RPMI8226 (cell line): ENCODE data around the gene ADORA1.

Experiments used
- DNase-seq: peaks from one replicate; pipeline ENCODE4 v3.0.0-alpha.2; 2015

ADORA1 gene

DNA sequence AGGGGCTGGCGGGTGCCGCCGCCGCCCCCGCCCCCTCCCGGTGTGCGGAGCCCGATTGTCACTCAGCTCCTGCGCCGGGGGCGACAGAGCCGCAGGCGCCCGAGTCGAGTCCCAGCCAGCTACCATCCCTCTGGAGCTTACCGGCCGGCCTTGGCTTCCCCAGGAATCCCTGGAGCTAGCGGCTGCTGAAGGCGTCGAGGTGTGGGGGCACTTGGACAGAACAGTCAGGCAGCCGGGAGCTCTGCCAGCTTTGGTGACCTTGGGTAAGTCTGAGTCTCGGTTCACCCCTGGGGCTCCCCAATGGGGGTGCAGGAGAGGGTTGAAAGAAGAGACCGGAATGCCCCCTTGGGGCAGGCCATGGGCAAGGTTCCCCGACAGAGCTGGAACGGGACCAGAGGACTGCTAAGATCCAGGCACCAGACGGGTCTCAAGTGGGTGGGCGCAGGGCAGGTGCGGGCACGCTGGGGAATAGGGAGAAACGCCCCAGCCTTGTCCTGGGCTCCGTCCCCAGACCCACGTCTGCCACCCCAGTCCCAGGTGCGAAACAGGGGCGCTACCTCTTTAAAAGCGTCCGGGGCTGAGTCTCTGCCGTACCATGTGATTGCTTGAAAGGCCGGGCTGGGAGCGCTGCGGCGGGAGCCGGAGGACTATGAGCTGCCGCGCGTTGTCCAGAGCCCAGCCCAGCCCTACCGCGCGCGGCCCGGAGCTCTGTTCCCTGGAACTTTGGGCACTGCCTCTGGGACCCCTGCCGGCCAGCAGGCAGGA, at the start of gene ADORA1:
TSS of gene ADORA1 (plus strand) at position 61 of the 765 bp plus-strand sequence. CDS start 1,116 bp downstream, outside the sequence.
- DNase-seq: peak; percentile 83

DNA sequence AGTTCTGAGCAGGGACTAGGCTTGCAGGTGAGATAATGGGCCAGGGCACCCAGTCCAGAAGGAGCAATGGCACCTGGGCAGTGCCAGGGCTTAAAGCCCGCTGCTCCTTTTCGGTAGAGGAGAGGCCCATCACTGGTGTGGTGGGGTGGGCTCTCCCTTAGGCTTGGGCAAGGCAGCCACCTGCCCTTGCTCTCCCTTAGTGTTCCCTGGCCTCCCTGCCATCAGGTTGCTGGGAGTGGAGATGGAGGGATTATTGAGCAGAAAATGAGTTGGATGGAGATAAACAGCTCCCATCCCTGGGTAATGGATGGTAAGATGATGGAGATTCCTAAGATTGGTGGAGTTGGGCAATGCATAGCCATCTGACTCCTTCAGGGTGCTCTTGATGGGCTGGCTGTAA, 49.6 kb upstream of the ADORA1 start:
- DNase-seq: no peak

DNA sequence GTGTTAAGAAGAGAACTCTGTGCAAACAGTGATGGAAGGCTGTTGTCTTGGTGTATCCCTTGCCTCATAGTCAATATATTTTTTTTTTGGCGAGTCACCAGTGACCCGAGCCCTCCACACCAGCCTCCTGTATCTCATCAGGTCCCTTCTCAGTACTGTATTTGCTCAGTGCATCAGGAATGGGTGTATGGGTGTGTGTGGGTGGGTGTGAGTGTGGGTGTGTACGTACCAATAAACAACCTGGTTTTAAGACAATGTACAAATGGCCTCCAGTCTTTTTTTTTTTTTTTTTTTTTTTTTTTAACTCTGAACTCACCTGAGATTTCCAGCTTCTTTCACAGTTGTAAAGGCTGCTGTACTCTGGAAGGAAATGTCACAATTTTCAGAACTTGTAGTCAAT, 49.0 kb upstream of the ADORA1 start:
- no peak for DNase-seq

DNA sequence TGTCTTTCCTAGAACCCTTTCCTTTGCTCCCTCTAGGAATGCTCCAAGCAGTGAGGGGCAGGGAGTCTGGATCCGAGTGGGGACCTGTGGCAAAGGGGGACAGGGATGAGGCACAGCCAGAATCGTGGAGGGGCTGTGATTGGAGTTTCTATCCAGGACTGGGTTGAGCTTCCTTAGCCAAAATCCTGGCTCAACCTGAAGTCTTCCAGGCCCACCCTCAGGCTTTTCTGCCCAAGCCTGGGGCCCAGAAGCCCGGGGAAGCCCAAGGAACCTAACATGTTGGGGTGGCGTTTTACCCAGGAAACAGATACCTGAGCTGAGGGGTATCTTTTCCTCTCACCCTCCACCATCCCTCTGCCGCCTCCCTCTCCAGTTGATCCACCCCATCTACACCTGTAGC, 47.1 kb upstream of the ADORA1 start:
- no peak for DNase-seq

DNA sequence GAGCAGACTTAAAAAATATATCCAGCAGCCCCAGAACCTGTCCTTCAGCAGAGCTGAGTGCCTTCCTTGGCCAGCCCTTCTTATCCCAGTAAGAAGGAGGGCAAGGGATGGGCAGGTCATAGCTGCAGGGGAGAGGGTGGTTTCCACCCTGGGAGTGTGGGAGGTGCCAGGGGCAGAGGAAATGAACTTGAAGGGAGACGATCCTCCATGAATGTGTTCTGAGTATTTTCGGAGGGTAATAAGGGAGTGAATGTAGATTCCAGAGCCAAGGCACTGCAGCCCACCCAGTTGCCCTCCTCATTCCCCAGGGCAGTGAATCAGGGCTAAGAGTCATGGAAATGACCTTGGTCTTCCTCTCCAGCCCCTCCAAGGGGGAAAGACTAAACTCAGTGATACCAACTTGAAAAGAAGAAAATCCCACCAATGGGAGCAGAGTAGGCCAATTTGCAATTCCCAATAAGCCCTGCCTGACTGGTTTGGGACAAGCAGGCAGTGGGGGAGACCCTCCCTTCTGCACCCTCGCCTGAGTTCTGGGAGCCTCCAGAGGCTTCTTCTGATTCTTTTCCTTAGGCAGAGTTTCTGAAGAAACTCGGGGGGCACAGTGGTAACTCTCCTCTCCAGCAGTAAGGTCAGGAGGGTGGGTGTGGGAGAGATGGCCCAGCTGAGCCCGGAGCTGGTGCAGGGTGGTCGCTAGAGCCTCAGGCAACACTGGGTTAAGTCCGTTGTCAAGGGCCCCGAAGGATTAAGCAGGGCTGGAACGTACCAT, 45.9 kb upstream of the ADORA1 start:
- no peak for DNase-seq

DNA sequence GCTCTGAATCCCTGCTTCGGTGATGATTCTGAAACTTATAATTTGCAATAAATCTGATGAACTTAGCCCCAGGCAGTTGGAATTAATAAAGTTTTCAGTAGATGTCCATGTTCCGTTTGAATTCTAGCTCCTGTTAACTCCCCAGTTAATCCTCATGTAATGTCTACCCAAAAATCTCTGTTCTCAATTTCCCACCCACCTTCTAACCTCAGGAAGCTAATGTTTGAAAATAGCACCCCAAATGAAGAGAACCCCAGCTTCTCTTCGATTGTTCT, 45.4 kb upstream of the ADORA1 start:
- DNase-seq: no peak

DNA sequence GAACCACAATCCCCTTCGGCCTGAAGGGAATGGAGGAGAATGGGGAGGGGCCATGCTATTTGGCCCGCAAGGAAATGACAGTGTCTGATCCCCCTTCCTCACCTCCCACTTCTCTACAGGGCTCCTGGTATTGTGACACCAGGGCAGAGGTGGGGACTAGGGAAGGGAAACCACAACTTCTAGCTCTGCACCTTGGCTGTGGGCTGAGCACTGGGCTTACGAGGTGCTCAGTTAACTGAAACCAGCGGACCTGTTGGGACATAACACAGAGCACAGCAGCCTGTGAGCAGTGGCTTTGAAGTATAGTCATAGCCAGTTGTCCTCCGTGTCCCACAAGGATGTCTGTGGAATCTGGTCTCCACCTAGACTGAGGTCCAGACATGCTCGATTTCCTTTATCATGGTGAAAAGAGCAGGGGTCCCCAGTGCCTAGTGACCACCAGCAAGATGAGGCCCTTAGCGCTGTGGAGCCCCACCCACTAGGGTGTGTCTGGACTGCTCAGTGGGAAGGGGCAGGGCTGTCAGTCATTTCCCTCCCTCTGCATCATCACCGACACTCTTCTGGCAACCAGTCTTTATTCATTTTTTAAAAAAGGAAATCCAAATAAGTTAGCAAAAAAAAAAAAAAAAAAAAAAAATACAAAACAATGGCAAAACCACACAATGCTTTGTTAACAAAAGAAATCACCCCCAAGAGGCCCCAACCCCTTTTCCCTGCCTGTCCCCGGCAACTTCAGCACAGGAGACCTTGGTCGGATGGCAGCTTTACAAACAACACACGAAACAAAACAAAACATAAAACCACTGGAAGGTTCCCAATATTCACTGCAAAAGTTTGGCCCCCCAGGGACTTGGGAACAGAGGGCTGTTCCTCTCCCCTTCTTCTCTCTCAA, 44.7 kb upstream of the ADORA1 start:
- DNase-seq: peak; percentile 21

DNA sequence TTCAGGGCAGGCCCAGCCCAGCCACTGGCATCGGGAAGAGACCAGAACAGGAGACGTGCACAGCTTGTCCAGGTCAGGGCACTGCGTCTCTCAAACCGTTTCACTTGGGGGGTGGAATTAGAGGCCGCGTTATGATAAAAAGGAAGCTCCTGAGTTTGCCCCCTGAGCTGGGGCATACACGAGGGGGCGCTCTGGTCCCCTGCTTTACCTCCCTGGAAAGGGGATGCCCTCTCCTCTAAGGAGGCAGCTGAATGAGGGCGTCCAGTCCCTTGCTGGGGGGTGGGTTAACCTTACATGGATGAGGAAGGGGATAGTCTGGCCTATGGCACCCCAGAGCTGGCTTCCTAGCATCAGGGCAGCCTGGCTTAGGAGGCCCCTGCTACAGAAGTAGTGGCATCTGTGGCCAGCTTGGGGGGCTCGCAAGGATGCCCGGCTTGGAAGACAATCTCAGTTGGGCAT, 44.0 kb upstream of the ADORA1 start:
- DNase-seq: no peak

DNA sequence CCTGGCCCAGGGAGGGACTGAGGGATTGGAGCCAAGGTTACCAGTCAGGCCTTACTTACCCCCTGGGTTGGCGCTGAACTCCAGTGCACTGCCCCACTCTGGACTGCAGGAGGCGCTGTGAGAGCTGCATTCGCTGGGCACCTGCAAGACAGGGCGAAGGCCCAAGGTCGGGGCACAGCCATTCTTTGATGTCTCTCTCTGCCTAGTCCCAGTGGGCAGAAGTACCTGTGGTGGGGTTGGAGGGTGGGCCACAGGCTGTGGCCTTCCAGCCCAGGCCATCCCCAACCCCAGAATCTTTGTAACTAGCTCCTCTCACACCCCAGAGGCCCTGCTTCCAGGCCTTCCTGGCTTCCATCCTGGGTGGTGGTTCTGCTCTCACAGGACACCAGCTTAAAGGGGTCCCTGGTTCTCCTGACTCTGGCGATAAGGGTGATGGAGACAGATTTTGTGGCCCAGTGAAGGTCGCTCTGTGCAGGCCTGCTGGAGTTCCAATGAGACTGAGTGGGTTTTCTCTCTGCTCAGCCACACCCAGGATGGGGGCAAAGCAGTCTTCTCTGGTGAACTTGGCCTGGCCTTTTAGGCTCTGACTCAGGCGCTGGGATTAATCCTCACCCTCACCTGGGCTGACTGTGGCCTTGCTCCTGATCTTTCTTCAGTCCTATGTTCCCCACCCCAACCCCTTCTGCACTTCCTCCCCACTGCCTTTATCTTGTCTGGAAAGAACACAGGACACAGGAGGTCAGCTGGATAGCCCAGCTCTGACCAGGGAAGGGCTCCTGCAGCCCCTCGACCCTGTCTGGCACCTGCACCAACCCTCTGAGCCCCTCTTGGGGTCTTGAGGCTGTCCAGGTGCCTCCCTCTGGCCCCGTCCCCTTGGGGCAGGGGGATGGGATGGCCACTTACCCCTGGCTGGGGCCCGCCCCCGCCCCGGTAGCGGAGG, 42.7 kb upstream of the ADORA1 start:
- DNase-seq: peak; percentile 65

DNA sequence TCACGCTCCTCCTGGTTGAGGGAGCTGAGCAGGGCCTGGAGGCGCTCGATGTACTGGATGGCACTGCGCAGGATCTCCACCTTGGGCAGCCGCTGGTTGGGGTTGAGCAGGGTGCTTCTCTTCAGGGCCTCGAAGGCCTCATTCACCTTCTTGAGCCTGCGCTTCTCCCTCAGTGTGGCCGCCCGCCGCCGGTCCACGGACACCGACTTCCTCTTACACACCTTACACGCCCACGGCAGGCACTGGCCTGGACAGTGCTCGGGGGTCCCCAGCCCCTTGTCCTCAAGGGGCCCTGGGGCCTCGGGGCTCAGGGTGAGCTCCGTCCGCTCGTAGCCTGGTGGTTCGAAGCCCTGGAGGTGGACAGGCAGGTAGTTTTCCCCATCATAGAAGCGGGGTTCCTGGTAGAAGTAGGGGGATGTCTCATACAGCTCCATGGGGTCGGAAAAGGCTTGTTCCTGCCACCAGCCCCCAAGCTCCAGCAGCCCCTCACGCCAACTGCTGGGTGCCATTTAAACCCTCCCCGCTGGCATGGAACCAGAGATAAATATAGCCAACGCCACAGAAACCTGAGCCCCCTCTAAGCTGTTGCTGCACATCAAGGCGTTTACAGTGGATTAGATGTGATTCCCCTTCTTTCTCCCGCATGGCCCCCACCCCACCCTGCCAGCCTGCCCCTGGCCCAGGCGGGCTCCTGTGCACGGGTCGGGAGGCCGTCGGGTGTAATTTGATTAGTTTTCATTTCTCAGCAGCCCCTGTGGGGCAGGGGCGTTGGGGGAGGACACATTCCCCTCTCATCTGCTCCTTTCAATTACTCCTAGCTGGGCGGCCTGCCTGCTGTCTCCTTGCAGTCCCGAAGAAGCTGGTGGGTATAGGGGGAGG, 41.8 kb upstream of the ADORA1 start, which contains the start of gene MYOG:
TSS of gene MYOG (minus strand) at position 485 of the 879 bp plus-strand sequence. CDS start at position 434, 51 bp downstream.
- DNase-seq: no peak

DNA sequence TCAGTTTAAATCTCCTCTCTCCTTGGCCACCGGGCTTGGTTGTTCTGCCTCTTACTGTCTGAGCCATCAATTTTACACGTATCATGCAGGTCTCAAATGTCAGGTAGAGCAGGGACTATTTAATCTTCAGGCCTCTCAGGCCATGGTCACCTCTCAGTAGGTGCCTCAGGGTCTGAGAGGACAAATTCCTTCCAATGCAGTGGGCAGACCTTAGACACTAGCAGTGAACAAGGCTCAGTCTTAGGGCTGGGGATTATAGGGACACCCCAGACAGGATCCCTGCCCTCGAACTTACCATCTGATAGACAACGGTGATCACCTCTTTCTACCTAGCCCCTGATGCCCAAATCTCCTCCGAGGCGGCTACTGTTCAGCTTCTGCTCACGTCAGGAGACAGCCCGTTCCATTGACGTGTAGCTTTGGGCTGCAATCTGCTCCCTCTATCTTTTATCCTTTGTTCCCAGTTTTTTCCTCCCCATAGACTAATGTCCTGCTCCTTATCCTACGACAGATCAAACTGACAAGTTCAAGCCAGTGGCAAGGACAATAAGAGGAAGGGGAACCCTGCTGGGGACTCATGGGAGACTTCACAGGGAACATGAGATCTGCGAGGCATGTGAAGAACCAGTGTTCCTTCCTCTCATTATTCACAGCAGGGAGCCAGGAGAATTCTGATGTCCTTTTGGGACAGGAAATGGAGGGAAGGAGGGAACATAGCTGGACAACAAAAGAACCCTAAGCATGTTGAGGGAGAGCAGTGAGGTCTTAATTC, 40.3 kb upstream of the ADORA1 start:
- DNase-seq: no peak

DNA sequence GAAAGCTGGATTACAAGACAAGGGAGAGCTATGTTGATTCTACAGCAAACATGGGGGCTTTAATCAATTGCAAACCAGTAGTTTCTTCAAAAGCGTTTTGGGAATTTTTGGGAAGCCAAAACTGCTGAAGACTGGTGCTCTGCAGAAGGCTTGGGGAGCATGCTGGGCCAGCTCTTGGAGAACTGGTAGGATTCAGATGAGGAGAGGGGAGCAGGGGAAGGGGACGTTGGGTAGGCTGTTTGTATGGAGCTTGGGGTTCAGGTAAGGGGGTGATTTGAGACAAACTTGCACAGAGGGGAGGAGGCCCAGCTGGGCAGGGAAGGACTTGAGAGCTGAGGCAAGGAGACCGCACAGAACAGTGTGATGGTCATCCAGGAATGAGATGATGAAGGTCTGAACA, 39.1 kb upstream of the ADORA1 start:
- DNase-seq: no peak

DNA sequence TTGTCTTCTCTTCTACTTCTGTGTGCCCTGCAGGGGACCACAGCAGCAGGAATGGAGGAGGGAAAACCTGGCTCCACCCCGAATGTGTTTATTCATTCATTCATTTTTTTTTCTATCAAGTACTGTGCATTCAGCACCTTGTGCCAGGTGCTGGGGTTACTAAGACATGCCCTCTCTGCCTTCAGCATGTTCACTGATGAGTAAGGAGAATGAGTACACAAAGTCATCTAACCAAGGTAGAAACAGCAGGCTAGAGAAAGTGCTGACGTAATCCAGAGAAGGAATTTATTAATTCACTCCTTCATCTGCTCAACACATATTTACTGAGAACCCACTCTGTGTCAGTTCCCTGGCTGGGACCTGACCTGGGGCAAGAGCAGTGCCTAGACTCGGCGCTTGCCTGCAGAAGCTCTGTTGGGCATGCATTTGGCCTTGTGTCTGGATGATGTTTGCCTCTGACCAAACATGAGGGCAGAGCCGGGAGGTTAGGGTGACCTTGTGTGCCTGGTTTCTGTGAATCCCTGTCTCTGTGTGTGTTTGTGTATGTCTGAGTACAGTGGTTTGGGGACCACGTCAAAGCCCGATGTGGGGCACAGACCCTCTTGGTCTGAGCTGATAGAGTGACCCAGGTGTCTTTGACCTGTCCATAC, 38.4 kb upstream of the ADORA1 start:
- no peak for DNase-seq

DNA sequence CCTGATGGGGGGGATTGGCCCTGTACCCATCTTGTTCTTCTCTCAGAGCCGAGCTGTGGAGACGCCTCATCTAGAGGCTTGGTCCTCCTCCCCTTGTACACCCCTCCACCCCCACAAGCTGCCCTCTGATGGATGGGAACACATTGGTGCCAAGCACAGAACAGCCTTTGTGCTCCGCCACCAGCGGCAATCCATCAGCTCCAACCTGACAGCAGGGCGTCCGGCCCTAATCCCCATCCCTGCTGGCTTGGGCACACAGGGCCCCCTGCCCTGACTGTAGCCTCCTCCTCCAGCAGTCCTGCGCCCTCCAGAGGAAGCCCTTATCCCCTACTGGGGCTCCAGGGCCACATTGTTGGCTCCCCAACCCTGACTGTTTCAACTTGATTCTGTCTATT, 37.9 kb upstream of the ADORA1 start:
- DNase-seq: no peak

DNA sequence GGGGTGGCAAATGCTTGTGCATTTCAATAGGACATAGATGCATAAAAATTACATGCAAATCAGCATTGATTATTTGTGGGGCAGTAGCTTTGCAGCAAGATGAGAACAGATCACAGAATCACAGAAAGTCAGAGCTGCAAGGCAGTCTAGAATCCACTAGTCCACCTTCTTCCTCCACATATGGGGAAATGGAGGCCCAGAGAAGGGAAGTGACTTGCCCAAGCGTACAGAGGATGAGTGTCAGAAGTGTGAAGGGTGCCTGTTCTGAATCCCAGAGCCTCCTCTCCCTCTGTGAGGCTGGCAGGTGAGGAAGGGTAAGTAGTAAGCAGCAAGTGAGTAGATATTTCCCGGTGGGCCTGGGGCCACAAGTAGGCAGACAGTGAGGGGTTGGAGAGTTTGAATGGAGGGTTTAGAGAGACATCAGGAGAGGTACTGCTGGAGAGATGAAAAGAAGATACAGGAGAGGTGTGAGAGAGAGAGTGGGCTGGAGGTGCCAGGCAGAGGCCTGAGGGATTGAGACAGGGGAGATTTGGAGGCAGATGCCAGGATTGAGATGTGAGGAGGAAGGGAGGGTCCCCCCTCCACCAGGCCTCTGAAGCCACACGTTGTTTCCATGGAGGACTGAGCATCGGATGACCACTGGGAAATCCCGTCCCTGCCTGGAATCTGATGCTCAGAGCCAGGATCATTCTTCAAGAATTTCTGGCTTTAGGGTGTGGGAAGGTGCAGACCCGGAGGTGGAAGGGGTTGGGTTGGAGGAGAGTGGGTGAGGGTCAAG, 36.9 kb upstream of the ADORA1 start:
- DNase-seq: no peak

DNA sequence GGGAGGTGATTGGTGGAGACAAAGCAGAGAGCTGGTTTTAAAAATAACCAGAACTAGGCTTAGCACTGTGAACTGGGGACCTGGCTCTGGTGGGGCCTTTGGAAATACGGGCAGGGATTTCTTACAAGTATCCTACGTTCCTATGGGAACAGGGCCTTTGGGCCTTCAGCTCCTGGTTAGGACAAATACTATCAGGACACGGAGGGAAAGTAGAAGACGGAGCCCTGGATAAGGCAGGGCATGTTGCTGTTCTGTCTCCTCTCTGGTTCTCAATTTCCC, 36.4 kb upstream of the ADORA1 start:
- no peak for DNase-seq

DNA sequence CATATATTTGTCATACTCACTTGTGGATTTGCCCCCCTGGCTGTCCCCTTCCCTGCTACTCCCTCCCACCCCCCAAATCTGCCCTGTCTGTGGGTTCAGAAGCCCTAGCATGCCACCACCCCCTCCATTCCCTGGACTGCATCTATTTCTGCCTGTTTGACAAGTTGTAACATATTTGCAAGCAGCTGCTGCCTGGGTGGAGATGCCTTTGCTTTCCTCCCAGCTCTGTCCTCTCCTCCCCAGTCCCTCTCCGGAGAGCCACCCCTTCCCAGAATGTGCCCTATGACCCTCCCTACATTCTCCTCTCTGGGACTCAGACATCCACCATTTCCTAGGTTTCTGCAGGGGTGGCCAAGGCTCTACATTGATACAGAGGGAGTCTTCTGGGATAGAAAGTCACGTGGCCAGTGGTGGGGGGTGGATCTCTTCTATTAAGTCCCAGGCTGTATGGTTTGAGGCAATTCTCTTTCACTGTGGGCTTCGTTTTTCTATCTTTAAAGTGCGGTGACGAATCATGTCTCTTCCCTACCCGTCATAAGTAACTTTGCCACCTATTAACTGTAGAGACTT, 35.7 kb upstream of the ADORA1 start:
- no peak for DNase-seq

DNA sequence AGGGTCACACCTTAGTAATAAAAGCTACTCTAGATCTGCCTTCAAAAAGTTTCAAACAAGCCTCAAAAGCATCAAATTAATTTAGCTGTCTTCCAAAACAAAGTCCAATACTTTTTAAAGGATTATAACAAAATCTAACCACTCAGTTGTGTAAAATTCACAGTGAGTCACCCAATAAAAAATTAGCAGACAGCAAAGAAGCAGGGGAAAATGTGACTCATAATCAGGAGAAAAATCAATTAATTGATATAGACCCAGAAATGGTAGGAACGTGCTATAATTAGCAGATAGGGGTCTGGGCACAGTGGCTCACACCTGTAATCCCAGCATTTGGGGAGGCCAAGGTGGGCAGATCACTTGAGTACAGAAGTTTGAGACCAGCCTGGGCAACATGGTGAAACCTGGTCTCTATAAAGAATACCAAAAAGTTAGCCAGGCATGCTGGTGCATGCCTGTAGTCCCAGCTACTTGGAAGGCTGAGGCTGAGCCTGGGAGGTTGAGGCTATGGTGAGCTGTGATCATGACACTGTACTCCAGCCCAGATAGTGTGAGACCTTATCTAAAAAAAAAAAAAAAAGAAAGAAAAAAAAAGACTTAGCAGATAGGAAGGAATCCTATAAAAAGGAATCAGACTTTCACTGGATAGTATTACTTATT, 33.6 kb upstream of the ADORA1 start:
- no peak for DNase-seq
